HG03139 (cell line): ENCODE results near the gene POMT2.
"Not testable (repeated sequence)": the region's sequence is repeated elsewhere in the genome, so short reads cannot be mapped to it uniquely, and the experiment has no call there.

Source experiments
- ATAC-seq: cut with Tn5 transposase; IDR thresholded peaks from one replicate; pipeline ENCODE4 v1.9.1; 2021; ENCODE audit not compliant: unreplicated experiment

Gene POMT2

GRCh38 chr14:77302926-77303325 lies 17.8 kb downstream of the POMT2 start:
- ATAC-seq: no peak

DNA sequence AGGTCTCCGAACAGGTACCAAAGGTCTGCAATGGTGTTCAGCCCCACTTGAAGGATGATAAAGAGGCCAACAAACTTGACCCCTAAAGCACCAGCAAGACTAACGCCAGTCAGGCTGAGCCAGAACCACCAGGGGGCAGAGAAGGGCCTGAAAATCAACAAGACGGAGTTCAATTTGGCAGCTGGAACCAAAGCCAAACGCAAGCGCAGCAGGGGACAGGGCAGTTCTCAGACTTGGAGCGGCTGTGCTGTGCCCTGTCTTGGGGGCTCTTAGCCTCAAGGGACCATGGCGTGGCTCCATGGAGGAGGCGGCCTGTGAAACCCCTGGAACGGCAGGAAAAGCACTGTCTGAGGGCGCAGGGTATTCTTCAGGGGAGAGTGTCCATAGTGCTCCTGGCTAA lies 19.6 kb downstream of the POMT2 start:
- ATAC-seq: no peak

DNA sequence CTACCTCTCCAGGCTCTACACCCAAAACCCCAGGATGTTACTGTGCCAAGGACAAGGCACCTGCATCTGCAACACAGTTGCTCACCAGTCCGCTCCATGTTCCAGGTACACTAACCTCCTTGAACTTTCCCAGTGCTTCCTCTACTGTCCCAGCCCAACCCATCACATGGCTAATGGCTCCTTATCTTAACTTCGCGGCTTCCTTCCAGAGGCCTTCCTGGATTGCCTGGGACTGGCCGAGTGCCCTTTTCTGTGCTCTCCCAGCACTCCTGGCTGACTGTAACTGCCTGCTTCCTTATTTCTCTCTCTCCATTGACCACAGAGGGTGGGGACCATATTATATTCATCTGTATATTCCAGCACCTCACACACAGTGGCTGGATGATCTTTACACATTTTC lies 20.9 kb downstream of the POMT2 start:
- ATAC-seq: no peak

GRCh38 chr14:77296906-77297305 lies 23.8 kb downstream of the POMT2 start:
- no peak for ATAC-seq

- ATAC-seq: no peak
Measured at GRCh38 chr14:77296155-77296554, 24.5 kb downstream of the POMT2 start.

GRCh38 chr14:77290705-77291104 lies 30.0 kb downstream of the POMT2 start:
- no peak for ATAC-seq

DNA sequence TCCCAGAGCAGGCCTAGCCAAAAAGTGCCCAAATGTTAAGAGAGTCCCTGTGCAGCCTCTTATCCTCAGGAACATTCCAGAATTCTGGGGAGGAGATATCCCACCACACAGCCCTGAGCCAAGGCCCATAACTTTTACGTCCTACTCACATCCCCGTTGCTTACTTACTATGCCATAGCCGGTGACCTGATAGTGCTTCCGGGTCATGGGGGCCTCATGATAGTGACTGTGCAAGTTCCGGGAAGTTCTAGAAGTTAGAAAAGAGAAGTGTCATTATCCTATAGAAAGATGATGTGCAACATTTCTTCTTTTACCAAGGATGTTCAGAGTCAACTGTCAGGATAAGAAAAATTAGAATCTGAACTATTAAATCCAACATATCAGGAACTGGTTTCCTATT lies 34.1 kb downstream of the POMT2 start:
- ATAC-seq: no peak

DNA sequence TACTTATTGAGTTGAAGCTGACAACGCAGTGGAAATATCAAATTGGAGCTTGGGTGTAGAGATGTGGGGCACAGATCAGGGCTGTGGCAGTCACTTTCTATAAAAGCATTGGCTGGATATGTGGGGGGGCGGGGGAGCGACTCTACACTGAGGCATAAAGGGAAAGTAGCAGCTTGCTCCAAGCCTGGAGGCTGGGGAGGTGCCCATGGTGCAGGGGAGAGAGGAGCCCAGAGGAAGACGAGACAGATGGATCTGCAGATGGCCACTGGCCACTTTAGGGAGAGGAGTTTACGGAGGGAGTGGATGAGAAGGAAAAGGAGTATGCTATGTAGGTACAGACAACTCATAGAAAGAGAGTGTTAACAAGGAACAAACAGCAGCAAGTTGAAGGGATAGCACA lies 36.2 kb downstream of the POMT2 start:
- ATAC-seq: no peak

GRCh38 chr14:77284066-77284465 lies 36.6 kb downstream of the POMT2 start:
- ATAC-seq: no peak

GRCh38 chr14:77281852-77282410 lies 38.8 kb downstream of the POMT2 start:
- no peak for ATAC-seq

GRCh38 chr14:77280921-77281320 lies 39.8 kb downstream of the POMT2 start:
- not testable (repeated sequence) for ATAC-seq

DNA sequence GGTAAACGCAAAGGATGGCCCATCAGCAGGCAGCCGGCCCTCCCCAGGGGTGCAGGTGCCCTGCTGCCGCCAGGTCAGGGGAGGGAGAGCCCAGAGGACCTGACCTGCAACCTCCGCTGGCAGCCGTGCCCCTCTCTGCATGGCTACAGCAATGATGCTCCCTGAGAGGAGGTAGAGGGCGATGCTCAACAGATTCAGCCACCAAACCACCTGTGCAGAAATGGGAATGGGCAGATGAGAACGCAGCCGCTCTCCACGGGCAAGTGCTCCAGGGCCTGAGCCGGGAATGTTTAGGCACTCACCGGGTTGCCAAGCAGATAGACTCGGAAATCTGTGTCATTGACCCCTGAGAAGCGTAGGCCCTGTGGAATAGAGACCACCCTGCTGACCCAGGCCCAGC lies 41.0 kb downstream of the POMT2 start:
- ATAC-seq: no peak

- no peak for ATAC-seq
Measured at GRCh38 chr14:77278461-77279230, 42.0 kb downstream of the POMT2 start.

DNA sequence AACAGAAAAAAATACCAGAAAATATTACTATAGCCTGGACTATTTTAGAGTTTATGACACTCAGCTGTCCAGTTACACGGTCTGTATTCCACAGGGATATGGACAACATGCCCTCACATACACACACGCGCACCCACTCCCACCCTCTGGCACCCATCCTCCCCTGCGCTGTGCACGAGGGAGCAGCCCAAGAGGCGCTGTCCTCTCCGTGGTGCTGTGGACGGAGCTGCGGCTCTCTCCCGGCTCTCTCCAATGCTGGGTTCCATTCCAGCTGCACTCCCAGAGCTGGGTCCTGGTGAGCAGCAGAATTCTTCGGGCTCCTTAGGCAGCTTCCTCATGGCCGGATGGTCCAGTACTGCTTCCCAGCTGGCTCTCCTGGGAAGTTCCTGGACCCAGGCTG lies 43.7 kb downstream of the POMT2 start:
- no peak for ATAC-seq

DNA sequence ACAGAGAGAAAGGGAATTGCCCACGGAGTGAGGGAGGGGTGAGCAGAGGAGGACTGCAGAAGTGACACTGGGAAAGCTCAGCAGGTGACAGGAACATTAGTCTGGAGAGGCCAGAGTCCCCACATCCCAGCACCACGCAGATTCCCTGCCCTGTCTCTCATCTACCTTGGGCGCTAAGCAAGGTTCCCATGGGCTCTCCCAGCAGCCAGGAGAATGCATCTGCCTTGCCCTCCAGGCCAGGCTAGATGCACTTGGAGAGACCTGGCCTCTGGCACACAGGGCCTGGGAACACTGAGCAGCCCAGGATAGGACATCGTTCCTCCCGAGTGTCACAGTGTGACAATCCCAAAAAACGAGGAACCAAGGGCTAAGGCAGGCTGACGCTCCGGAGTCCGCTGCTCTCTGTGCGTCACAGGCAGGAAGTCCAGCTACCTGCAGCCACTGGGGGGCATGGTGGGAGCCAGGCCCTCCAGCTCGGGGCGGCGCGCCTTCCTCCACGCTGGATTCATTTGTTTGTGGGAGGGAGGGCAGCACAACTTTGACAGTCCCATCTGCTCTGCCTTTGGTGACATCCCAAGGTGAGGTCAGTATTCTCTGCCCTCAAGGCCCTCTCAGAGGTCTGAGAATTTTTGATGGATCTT lies 44.3 kb downstream of the POMT2 start:
- ATAC-seq: no peak

- ATAC-seq: no peak
Measured at GRCh38 chr14:77275601-77276017, 45.1 kb downstream of the POMT2 start.

DNA sequence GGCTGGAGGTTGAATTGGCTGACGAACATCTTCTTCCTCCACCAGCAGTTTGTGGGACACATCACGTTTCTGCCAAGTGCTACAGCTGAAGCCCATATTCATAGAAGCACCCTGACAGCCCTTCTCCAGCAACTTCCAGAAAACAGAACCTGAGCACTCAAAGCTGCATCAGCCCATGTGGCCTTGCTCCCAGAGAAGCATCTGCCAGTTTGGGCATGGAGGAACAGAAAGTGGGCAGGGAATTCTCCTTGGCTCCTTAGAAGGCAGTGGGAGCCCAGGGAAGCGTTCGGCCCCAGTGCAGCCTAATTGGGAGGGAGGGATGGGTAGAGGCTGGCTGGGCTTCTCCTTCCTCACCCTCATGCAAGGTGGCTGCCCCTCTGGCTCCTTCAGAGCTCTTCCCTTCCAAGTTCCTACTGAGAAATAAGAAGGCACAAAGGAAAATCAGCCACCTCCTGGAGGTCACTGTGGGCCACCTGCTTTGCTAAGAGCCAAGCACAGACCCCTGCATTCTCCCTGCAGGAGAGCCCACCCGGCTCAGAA lies 45.6 kb downstream of the POMT2 start:
- no peak for ATAC-seq

GRCh38 chr14:77273796-77274195 lies 46.9 kb downstream of the POMT2 start:
- no peak for ATAC-seq

DNA sequence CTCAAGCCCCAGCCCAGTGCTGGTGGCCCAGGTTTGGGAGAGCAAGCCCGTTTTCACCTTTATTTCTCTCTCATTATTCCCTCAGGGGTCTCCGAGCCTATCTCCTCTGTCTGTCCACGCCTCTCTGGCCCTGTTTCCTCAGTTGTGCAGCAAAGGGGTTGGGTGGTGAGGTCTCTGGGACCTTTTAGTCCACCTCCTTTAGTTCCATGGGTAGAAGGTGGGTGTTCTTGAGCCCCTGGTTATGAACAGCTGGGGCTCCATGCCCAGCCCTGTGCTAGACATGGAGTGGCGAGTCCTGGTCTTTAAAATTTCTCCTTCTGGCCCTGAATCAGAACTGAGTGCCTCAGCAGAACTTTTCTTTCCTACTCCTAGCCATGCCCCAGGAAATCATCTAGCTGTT lies 48.4 kb downstream of the POMT2 start:
- ATAC-seq: no peak

DNA sequence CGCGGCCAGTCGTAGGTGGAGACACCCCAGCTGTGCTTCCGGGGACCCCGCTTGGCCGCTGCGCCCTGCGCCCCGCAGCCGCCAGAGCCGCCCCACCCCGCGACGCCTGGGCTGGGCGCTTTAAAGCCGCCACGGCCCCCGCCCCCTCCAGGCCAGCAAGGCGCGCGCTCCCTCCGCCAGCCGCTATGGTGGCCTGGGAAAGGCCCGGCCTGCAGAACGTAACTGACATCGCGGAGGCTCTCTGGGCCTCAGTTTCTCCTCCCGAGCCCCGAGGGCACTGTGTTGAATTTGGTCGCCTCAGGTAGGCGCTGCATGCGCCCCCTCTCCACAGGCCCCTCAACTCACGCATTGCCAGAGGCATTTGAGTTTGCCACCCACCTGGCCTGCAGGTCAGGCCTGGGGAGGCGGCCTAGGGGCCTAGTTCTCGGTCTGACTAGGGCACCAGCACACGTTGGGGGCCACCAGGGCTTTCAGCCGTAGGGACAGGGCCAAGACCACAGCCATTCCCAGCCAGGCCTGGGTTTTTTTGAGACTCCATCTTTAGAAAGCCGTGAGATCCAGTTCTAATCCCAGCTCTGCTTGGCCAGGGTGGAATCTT lies 49.5 kb downstream of the POMT2 start, which contains the start of gene NGB:
Gene NGB (minus strand): TSS at position 94 of the 598 bp plus-strand sequence. CDS start 269 bp downstream, outside the sequence.
- ATAC-seq: no peak

GRCh38 chr14:77270361-77271112 lies 50.1 kb downstream of the POMT2 start:
- ATAC-seq: no peak
